ENCODE measurements around the gene TSPAN11. TPM values are rescaled to one million over a fixed set of nuclear protein-coding genes. Genes with fewer than 3 reads are reported as not detected.
"Not testable (repeated sequence)": the region's sequence is repeated elsewhere in the genome, so short reads cannot be mapped to it uniquely, and the experiment has no call there.

The TSPAN11 gene
- total and polyA plus RNA-seq, 2 experiments from 2014 or later = 5.2 to 9.6 TPM

DNA sequence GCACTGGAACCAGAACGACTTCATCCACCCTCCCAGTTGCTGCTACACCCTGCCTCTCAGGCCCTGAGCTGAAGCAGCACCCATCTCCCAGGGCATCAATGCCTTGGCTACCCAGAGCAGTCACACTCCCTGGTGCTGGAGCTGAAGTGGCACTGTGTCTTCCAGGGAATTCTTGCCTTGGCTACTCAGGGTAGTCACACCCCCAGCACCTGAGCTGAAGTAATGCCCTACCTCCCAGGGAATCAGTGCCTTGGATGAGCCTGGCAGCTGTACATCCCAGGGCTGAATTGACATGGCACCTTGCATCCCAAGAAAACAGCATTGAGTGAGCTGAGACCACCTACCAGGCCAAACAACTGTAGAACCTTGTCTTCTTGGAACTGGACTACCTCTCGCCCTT lies 41.2 kb upstream of the TSPAN11 start:
- no peaks in the 10 kb centered on the region for H3K4me1 ChIP-seq (ENCODE audit: insufficient read depth)
- H3K4me2 ChIP-seq = no peak overlapping the region
- no peaks in the 10 kb centered on the region for H3K9me2 ChIP-seq (replicated peaks; ENCODE audit: insufficient read depth)
- TF ChIP-seq, protein P1, sequence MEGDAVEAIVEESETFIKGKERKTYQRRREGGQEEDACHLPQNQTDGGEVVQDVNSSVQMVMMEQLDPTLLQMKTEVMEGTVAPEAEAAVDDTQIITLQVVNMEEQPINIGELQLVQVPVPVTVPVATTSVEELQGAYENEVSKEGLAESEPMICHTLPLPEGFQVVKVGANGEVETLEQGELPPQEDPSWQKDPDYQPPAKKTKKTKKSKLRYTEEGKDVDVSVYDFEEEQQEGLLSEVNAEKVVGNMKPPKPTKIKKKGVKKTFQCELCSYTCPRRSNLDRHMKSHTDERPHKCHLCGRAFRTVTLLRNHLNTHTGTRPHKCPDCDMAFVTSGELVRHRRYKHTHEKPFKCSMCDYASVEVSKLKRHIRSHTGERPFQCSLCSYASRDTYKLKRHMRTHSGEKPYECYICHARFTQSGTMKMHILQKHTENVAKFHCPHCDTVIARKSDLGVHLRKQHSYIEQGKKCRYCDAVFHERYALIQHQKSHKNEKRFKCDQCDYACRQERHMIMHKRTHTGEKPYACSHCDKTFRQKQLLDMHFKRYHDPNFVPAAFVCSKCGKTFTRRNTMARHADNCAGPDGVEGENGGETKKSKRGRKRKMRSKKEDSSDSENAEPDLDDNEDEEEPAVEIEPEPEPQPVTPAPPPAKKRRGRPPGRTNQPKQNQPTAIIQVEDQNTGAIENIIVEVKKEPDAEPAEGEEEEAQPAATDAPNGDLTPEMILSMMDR (IDR thresholded peaks at IDR 0.05; ENCODE audit: poor library complexity) = no peak
- no peak for TF ChIP-seq EZH2phosphoT487 (IDR thresholded peaks at IDR 0.05; ENCODE audit: low read depth, severe bottlenecking, unreplicated experiment)
- no peak for TF ChIP-seq EZH2 (IDR thresholded peaks at IDR 0.05; ENCODE audit: borderline replicate concordance)
- no peaks in the 10 kb centered on the region for H3K27me3 ChIP-seq
- no peak overlapping the region for H3K4me3 ChIP-seq
- WGBS (ENCODE audit: low lambda C conversion rate, missing lambda C conversion rate) = 83% methylated on average over 2 of the region's 2 CpGs
- H3K27ac ChIP-seq = no peak overlapping the region
- no peaks in the 10 kb centered on the region for H3K79me2 ChIP-seq
- no peak for DNase-seq (ENCODE audit: low spot score)
- H4K20me1 ChIP-seq (ENCODE audit: insufficient read depth, poor library complexity, severe bottlenecking) = no peaks in the 10 kb centered on the region
- H3K36me3 ChIP-seq (replicated peaks; ENCODE audit: insufficient read depth, low read depth) = no peaks in the 10 kb centered on the region
- no peaks in the 10 kb centered on the region for H3K9me3 ChIP-seq (ENCODE audit: low read depth)
- no peak overlapping the region for H2AFZ ChIP-seq

DNA sequence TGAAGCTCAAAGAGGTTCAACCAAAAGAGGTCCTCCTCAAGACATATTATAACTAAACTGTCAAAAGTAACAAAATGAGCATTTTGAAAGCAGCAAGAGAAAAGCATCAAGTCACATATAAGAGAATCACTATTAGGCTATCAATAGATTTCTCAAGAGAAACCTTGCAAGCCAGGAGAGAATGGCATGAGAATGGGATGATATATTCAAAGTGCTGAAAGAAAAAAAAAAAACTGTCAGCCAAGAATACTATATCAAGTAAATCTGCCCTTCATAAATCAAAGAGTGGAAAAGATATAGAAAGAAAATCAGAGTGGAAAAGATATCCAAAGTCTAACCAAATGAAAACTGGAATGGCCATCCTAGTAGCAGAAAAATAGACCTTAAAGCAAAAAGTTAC lies 39.3 kb upstream of the TSPAN11 start:
- H3K36me3 ChIP-seq (replicated peaks; ENCODE audit: insufficient read depth, low read depth) = no peaks in the 10 kb centered on the region
- no peak overlapping the region for H3K27ac ChIP-seq
- no peak for DNase-seq (ENCODE audit: low spot score)
- no peak overlapping the region for H3K4me2 ChIP-seq
- H3K9me3 ChIP-seq (ENCODE audit: low read depth) = no peaks in the 10 kb centered on the region
- H3K27me3 ChIP-seq = no peaks in the 10 kb centered on the region
- no peaks in the 10 kb centered on the region for H3K79me2 ChIP-seq
- H4K20me1 ChIP-seq (ENCODE audit: insufficient read depth, poor library complexity, severe bottlenecking) = no peaks in the 10 kb centered on the region
- H3K4me1 ChIP-seq (ENCODE audit: insufficient read depth) = no peaks in the 10 kb centered on the region
- H3K9me2 ChIP-seq (replicated peaks; ENCODE audit: insufficient read depth) = no peaks in the 10 kb centered on the region
- TF ChIP-seq, protein P1 (IDR thresholded peaks at IDR 0.05; ENCODE audit: poor library complexity) = no peak
- TF ChIP-seq EZH2 (IDR thresholded peaks at IDR 0.05; ENCODE audit: borderline replicate concordance) (no peak), EZH2phosphoT487 (IDR thresholded peaks at IDR 0.05; ENCODE audit: low read depth, severe bottlenecking, unreplicated experiment) (no peak)
- no peak overlapping the region for H2AFZ ChIP-seq
- no peak overlapping the region for H3K4me3 ChIP-seq

DNA sequence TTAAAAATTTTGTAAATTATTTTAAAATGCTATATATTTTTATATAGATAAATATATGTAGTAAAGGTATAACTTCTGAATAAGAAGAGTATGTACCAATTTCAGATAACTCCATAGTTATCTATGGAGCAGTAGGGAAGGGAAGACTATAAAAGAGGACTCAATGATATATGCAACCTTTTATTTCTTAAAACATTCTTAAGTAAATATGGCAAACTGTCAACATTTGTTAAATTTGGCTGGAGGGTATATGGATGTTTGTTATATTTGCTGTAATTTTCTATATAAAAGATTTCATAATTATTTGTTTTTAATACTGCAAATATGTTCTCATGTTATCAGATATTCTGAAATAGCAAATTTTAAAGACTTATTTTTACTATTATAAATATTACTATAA lies 38.3 kb upstream of the TSPAN11 start:
- Histone ChIP-seq H3K9me3 (ENCODE audit: low read depth) (no peaks in the 10 kb centered on the region), H4K20me1 (ENCODE audit: insufficient read depth, poor library complexity, severe bottlenecking) (no peaks in the 10 kb centered on the region), H3K36me3 (replicated peaks; ENCODE audit: insufficient read depth, low read depth) (no peaks in the 10 kb centered on the region), H3K79me2 (no peaks in the 10 kb centered on the region), H3K27ac (no peak overlapping the region), H3K27me3 (no peaks in the 10 kb centered on the region), H3K4me2 (no peak overlapping the region), H2AFZ (no peak overlapping the region), H3K9me2 (replicated peaks; ENCODE audit: insufficient read depth) (no peaks in the 10 kb centered on the region), H3K4me1 (ENCODE audit: insufficient read depth) (no peaks in the 10 kb centered on the region), H3K4me3 (no peak overlapping the region)
- DNase-seq (ENCODE audit: low spot score) = no peak
- TF ChIP-seq EZH2 (IDR thresholded peaks at IDR 0.05; ENCODE audit: borderline replicate concordance) = no peak

DNA sequence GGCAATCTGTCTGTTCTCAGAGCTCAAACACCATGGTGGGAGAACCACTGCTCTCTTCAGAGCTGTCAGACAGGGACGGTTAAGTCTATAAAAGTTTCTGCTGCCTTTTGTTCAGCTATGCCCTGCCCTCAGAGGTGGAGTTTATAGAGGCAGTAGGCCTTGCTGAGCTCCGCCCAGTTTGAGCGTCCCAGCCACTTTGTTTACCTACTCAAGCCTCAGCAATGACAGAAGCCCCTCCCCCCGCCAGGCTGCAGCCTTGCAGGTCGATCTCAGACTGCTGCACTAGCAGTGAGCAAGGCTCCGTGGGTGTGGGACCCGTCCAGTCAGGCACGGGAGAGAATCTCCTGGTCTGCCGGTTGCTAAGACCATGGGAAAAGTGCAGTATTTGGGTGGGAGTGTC lies 32.0 kb upstream of the TSPAN11 start:
- not testable (repeated sequence) for H3K9me3 ChIP-seq (ENCODE audit: low read depth); H3K4me3 ChIP-seq; H3K4me1 ChIP-seq (ENCODE audit: insufficient read depth); H3K4me2 ChIP-seq; H3K27ac ChIP-seq; DNase-seq (ENCODE audit: low spot score); H2AFZ ChIP-seq; H3K27me3 ChIP-seq; H3K79me2 ChIP-seq; H3K9me2 ChIP-seq (replicated peaks; ENCODE audit: insufficient read depth); H3K36me3 ChIP-seq (replicated peaks; ENCODE audit: insufficient read depth, low read depth); H4K20me1 ChIP-seq (ENCODE audit: insufficient read depth, poor library complexity, severe bottlenecking)
- 69% methylated on average over 9 of the region's 9 CpGs for WGBS (ENCODE audit: low lambda C conversion rate, missing lambda C conversion rate)

DNA sequence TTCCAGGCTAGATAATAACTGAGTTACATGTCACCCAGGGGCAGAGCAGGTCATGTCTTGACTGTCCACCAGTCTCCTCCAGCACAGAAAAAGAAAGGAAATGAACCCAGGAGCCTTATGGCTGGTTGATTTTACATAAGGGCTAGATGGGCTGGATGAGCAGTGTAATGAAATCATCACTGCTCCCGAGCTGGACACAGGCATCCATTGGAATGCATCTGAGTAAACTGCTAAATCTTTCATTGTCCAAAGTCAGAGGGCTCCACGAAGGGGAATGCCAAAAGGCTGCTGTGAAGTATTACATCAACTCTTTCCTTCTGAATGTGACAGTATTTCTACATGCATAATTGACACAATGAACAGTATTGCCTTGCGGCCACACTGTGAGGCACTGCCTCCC lies 30.1 kb upstream of the TSPAN11 start:
- WGBS (ENCODE audit: low lambda C conversion rate, missing lambda C conversion rate) = 44% methylated on average over 3 of the region's 3 CpGs
- Histone ChIP-seq H3K9me2 (replicated peaks; ENCODE audit: insufficient read depth) (no peaks in the 10 kb centered on the region), H3K27ac (no peak overlapping the region), H3K27me3 (no peaks in the 10 kb centered on the region), H4K20me1 (ENCODE audit: insufficient read depth, poor library complexity, severe bottlenecking) (no peaks in the 10 kb centered on the region), H3K4me1 (ENCODE audit: insufficient read depth) (peaks cover 4% of the 10 kb centered on the region), H2AFZ (no peak overlapping the region), H3K4me2 (no peak overlapping the region), H3K36me3 (replicated peaks; ENCODE audit: insufficient read depth, low read depth) (no peaks in the 10 kb centered on the region), H3K79me2 (no peaks in the 10 kb centered on the region), H3K4me3 (no peak overlapping the region), H3K9me3 (ENCODE audit: low read depth) (no peaks in the 10 kb centered on the region)
- TF ChIP-seq, protein P1 (IDR thresholded peaks at IDR 0.05; ENCODE audit: poor library complexity) = no peak
- TF ChIP-seq EZH2phosphoT487 (IDR thresholded peaks at IDR 0.05; ENCODE audit: low read depth, severe bottlenecking, unreplicated experiment) (no peak), EZH2 (IDR thresholded peaks at IDR 0.05; ENCODE audit: borderline replicate concordance) (no peak)
- DNase-seq (ENCODE audit: low spot score) = no peak

All from hepatocyte (in vitro differentiated cells).